IPS-NIHi7 (cell line): ENCODE results near the gene GPR25.

Experiments
- DNase-seq: peaks from one replicate; pipeline ENCODE4 v3.0.0; 2012; ENCODE audit warnings: mixed read lengths; ENCODE audit errors: extremely low spot score

Gene GPR25

GRCh38 chr1:200894712-200895442 is 22.1 kb downstream of the GPR25 start, which contains the start of gene INAVA:
Gene INAVA, plus strand, starts transcription at chr1:200894900. Its CDS starts 3,501 bp downstream, at chr1:200898401.
- no peak for DNase-seq

DNA sequence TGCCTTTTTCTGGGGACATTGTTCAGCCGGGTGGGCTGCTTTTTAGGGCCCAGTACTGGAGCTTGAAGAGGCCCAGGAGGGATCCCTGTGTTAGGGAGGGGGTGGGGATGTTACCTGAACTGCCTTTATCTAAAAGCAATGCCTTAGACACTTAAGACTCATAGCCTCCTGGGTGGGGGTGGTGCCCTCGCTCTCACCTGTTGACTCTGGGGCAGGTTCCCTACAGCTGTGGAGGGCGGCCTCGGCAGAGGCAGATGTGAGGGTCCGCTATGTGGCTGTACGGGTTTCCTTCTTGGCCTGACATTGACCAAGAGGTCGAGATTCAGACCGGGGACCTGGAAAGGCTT is 22.6 kb downstream of the GPR25 start:
- DNase-seq = no peak

DNA sequence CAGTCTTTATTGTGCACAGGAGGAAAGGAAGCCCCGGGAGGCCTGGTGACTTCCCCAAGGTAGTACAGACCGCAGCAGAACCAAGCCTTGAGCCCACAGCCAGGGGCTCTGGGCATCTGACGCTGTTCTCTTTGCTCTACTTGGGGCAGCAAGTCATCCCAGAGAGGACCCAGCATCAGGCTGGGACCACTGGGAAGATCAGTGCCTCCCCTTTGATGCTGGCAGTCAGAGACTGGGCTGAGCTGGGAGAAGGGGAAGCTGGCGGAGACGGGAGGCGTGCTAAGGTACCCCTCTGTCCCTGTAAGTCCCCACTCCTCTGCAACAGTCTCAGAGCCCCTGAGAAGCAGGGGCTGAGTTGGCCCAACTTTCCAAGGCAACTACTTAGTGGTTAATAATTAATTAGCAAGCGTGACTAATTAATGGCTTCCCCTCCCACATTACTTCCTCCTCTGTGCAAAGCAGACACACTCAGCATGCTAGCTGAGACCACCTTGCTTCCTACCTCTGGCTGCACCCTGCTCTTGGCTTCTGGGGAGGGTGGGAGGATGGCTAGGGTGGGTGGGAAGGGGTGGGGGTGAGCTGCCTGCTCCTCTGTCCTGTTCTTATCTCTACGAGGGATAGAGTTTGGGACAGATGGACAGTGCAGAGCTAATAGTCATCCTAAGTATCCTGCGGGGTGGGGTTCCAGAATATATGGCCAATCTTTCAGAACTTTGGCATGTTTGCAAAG is 23.2 kb downstream of the GPR25 start:
- DNase-seq = no peak

- peak; percentile 50 for DNase-seq
Observed at GRCh38 chr1:200896531-200897196, 23.9 kb downstream of the GPR25 start.

DNA sequence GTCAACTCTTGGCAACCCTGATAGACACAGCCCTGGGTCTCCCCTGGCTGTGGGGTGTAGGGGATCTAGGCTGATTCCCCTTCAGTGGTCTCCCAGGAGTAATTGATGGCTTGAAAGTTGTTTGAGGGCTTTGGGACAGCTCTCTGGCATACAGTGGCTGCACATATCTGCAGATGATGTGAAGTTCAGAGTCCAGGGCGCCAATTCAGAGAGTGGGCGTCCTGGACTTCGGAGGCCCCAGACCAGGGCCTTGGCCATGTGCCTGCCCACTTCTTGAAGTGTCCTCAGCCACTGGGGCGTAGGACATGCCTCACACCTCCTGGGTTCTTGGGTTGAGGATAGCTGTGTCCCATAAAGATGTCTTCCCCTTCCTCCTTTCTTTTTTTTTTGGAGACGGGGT is 24.5 kb downstream of the GPR25 start:
- no peak for DNase-seq

DNA sequence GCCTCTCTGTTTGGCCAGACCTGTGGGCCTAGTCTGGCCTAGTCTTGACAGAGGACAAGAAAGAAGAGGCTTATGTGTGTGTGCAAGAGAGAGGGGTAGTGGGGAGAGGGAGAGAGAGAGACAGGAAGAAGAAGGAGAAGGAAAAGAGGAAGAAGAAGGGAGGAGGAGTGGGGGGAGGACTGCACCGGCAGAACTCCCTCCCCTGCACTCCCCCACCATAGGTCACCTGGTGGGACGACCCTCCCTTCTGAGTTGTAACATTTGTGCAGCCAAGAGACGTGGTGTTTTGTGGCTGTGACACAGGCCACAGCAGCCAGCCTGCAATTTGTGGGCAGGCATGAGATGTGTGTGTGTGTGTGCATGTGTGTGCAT is 26.2 kb downstream of the GPR25 start:
- DNase-seq = no peak

DNA sequence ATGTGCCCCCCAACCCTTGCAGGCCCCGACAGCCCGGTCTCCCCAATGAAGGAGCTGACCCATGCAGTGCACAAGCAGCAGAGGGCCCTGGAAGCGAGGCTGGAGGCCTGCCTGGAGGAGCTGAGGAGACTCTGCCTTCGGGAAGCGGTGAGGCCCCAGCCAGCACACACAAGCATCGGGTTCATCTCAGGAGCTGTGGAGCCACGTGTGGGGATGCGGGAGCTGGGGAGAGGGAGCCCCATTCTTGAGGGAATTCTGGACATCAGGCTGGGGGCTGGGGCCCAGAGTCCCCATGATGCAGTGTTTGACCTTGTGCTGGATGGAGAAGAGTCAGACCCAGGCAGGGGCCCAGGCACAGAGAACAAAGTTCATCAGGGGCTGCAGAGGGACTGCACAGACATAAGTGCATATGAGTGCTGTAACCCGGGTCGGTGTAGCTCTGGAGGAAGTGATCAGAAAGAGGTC is 26.7 kb downstream of the GPR25 start:
- no peak for DNase-seq

GRCh38 chr1:200899954-200900867 is 27.4 kb downstream of the GPR25 start:
- DNase-seq = no peak

DNA sequence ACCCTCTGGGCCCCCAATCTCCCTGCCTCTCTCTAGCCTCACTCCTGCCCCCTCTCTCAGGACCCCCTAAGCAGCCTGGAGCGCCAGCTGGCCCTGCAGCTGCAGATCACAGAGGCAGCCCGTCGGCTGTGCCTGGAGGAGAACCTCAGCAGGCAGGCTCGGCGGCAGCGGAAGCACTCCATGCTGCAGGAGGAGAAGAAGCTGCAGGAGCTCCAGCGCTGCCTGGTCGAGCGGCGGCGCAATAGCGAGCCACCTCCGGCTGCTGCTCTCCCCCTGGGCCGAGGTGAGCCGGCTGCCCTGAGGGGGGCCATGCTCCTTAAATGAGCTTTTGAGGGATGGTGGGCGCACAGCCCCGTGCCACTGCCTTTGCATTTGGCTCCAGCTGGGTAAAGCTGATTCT is 28.1 kb downstream of the GPR25 start:
- no peak for DNase-seq

DNA sequence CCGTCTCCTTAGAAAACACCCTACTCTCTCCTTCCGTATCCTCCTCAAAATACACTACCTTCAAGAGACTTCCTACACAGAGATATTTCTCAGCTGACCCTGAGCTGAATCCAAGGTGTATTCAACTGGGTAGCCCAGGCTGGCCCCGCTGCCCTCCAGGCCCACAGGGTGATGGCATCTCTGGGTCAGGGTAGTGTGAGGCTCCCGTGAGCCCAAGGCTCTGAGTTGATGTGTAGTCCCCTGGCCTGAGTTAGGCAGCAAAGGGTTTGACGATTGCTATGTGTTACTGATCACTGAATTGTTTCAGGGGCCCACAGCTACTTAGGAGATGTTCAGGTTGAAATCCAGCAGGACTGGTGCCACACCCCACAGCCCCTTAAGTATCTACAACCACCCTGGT is 28.6 kb downstream of the GPR25 start:
- DNase-seq = no peak

GRCh38 chr1:200901796-200902444 is 29.1 kb downstream of the GPR25 start:
- DNase-seq = no peak

GRCh38 chr1:200903793-200904192 is 31.0 kb downstream of the GPR25 start:
- no peak for DNase-seq

- no peak for DNase-seq
Observed at GRCh38 chr1:200904772-200905171, 32.0 kb downstream of the GPR25 start.

GRCh38 chr1:200905411-200906052 is 32.8 kb downstream of the GPR25 start:
- DNase-seq = no peak

- no peak for DNase-seq
Observed at GRCh38 chr1:200906491-200906890, 33.7 kb downstream of the GPR25 start.

DNA sequence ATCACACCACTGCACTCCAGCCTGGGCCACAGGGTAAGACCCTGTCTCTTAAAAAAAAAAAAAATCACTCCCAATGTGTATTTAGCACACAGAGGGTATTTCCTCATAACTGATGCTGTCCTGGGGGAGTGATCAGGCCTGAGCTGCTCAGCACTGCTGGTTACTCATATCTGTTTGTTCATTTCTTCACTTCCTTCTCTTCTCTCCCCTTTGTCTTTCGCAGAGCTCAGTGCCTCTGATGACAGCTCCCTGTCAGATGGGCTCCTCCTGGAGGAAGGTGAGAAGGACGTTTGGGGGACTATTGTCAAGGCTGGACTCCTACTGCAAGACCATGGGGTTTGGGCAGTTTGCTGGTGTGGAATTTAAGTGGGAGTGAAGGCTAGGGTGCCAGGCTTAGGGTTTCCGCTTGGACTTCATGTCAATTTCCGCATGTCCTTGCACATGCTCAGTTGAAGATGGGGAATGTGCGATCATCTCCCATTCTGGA is 34.9 kb downstream of the GPR25 start:
- DNase-seq = no peak

DNA sequence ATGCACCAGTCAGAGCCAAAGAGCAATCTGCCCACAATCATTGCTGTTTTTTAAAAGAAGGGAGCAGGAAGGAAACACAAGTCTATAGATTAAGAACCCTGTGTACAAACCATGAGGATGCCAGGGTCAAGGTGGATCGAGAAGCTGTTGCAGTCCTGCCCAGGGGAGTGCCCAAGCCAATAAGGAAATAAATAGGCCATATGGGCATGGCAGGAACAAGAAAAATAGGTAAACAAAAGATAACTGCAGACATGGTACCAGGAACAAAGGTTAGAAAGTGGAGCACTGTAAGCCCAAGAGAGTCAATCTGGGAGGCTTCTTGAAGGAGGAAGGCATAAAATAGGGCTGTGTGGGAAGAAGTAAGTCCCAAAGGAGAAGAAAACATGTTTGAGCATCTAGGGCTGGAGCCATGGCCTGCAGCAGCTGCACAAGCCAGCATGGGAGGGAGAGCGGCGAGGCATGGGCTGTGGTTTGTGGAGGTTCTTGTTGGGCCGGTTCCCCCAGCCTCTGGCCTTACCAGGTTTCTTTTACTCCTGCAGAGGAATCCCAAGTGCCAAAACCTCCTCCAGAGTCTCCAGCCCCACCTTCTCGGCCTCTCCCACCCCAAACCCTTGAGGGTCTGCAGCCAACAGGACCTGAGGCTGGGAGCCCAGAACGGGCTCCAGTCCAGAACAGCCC is 35.5 kb downstream of the GPR25 start:
- DNase-seq = no peak

GRCh38 chr1:200909071-200909470 is 36.3 kb downstream of the GPR25 start:
- no peak for DNase-seq

GRCh38 chr1:200909757-200910239 is 37.0 kb downstream of the GPR25 start:
- no peak for DNase-seq

DNA sequence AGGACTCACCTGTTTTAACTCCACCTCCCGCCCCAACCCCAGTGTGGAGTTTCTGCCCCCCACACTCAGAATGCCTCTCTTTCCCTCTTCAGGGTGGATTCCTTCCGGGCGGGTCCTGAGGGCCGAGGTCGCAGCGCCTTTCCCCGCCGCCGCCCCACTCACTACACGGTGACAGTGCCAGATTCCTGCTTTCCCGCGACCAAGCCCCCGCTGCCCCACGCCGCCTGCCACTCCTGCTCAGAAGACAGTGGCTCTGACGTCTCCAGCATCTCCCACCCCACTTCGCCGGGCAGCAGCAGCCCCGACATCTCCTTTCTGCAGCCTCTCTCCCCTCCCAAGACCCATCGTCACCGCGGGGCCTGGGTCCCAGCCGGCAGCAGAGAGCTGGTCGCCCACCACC is 38.6 kb downstream of the GPR25 start:
- DNase-seq = no peak
